Epithelial cell of umbilical artery (primary cell): ENCODE measurements around the gene SRGAP3. TPM values are rescaled to one million over a fixed set of nuclear protein-coding genes. Genes with fewer than 3 reads are reported as not detected.

ENCODE experiments used
- total RNA-seq: library from RNA; depleted of rRNA; stranded (reverse); fragments of >200 nt; gene quantifications from 2 replicates; pipeline ENCODE4 v1.2.3, GENCODE V29; 2014

Gene SRGAP3
- under 0.01 TPM in 1 of 2 replicates, not detected in the other for total RNA-seq

DNA sequence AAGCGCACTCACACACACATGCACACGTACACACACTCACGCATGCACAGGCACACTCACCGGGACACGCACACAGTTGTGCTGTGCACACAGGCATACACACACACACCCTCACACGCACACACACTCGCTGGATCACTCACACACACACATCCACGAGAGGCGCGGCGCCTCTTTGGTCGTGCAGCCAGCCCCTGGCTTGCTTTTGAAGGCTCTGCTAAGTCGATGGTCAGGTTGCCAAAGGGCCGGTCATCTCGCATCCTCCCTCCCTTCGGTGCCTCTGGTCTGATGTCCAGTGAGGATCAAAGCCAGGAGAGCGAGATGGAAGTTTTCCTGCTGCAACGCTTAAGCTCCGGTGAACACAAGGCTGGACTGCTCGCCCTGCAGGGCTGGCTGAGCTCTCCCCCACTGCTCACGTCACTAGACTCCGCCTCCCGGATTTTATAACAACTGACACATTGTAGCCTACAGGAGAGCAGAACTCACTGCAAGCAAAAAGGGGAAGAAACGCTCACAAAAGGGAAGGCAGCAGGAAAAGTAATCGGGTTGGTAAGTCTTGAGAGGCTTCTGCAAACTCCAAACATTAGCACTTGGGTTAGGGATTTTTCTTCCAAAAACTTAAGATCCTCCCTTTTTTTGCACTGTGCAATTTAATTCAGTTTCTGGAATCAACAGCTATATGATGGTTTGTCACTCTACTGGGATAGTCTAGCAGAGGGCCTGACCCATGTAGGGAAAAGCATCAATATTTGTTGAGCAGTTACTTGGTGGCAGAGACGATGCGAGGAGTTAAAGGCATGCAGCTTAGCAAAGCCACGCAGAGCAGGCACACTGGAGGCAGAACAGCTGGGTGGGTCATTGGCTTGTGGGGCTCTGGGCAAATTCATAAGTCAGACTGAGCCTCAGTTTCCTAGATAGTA is at the start of gene SRGAP3:
SRGAP3 (minus strand) TSS at position 374 of the 920 bp plus-strand sequence. CDS start 695 bp downstream, outside the sequence.

DNA sequence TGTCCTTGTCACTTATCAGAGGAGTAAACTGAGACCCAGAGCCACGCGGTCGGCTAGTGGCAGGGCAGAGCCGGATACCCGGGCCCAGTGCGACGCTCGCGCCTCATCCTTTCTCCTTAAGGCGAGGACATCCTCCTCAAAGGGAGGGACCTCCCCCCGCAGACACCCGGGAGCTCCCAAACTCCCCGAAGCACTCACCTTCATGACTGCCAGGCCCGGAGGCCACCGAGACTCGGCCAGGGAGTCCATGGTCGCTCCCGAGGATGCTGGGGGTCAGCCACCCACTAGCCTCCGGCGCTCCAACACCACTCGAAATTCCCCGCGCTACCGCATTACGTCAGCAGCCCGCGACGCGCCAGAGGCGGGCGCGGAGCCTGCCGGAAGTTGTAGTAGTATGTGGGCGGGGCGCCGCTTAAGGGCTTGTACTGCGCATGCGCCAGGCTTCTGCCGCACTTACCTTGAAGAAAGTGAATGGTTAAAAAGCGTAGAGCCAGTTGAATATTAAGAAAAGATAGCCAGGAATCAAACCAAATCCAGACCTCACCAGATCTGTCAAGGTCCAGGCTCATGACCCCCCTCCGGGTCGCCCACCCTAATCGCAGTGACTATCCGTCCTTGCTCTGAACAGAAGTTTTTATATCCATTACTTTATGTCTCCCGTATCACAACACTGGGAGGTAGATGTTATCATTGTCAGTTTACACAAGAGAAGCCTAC is 286.2 kb downstream of the SRGAP3 start, which contains the start of gene RAD18:
RAD18 (minus strand) TSS at position 336 of the 717 bp plus-strand sequence; CDS start at position 249, 87 bp downstream.

Other genes with a start within 250 kb of the SRGAP3 start
- gene THUMPD3, start 113.4 kb upstream of the SRGAP3 start, total RNA-seq = 33.1 and 39.5 TPM in 2 replicates
- 31.6 and 33.1 TPM in 2 replicates for gene SETD5, start 148.0 kb upstream of the SRGAP3 start, total RNA-seq